PFSK-1 (cell line): Measurements from ENCODE around the gene BRAF.

Experiments
- POLR2AphosphoS5 ChIP-seq: IDR thresholded peaks from 2 replicates; pipeline ENCODE4 v1.6.1; 2012; ENCODE audit warnings: low read depth, mild to moderate bottlenecking, control low read depth, low read length, moderate library complexity
- REST ChIP-seq, 2 experiments: IDR thresholded peaks; 2 replicates each; pipeline versions ENCODE4 v1.6.1 to v1.8.0; 2011 to 2012; ENCODE audit warnings: low read depth in 2 of 2, low read length in 2 of 2, control low read depth in 1 of 2, inconsistent platforms in 1 of 2, mild to moderate bottlenecking in 1 of 2, moderate library complexity in 1 of 2; ENCODE audit not compliant: insufficient read depth in 1 of 2

GRCh38 chr7:140771826-140772225, 152.9 kb downstream of the BRAF start:
- TF ChIP-seq REST (IDR thresholded peaks at IDR 0.05; ENCODE audit: insufficient read depth in 1 of 2, low read depth in 2 of 2, low read length in 2 of 2) (no peak), POLR2AphosphoS5 (no peak)
